BLaER1 treated with 17β-estradiol and CSF1 and Interleukin-3, amounts not matched to agents 10 nM and 100 nM (cell line): ENCODE data around the gene ZNF367.
A peak's percentile ranks its signal among the peaks of the same experiment; 100 is the strongest.
"Not testable (repeated sequence)": the region's sequence is repeated elsewhere in the genome, so short reads cannot be mapped to it uniquely, and the experiment has no call there.

Experiments used
- H3K27ac ChIP-seq, 11 experiments: shearing (Covaris generic); formaldehyde crosslinking; 2 replicates each; pipeline ENCODE4 v1.8.1; 2022
- H3K27me3 ChIP-seq, 11 experiments: shearing (Covaris generic); formaldehyde crosslinking; 2 replicates each; pipeline ENCODE4 v1.8.1; 2022
- H3K36me3 ChIP-seq, 11 experiments: shearing (Covaris generic); formaldehyde crosslinking; 2 replicates each; pipeline ENCODE4 v1.8.1; 2022
- H3K4me1 ChIP-seq, 10 experiments: shearing (Covaris generic); formaldehyde crosslinking; 2 replicates each; pipeline ENCODE4 v1.8.1; 2022
- H3K4me2 ChIP-seq, 11 experiments: shearing (Covaris generic); formaldehyde crosslinking; 2 replicates each; pipeline ENCODE4 v1.8.1; 2022
- H3K4me3 ChIP-seq, 10 experiments: shearing (Covaris generic); formaldehyde crosslinking; 2 replicates each; pipeline ENCODE4 v1.8.1; 2022
- H3K9ac ChIP-seq, 11 experiments: shearing (Covaris generic); formaldehyde crosslinking; 2 replicates each; pipeline ENCODE4 v1.8.1; 2022
- H3K9me3 ChIP-seq, 11 experiments: shearing (Covaris generic); formaldehyde crosslinking; replicated peaks in 1 of 11; 2 replicates each; pipeline ENCODE4 v1.8.1; 2022
- H4K20me1 ChIP-seq, 11 experiments: shearing (Covaris generic); formaldehyde crosslinking; 2 replicates each; pipeline ENCODE4 v1.8.1; 2022
- Cebpa-rat ChIP-seq, 11 experiments: shearing (Covaris generic); IDR thresholded peaks; 2 replicates each; pipeline ENCODE4 v1.8.1; 2022

The ZNF367 gene

DNA sequence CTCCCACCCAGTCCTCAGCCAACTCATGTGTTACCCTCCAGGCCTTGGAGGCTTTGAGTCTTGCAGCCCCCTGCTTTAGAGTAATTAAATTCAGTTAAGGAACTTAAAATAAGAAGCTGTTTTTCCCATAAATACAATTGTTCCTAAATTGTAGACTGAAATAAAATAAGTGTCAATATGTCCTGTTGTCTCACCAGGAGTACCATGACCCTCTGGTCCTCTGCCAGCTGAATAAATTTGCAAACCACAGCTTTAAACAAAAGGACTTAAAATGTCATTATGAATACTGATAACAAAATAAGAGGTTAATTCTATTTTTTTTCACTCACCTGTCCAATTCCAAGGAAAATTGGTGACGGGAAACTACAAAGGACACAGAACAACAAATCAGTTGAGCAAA is 50.2 kb downstream of the ZNF367 start:
- no peaks in the 10 kb centered on the region for H3K9me3 ChIP-seq
- H3K4me2 ChIP-seq = no peak overlapping the region
- no peak overlapping the region for H3K9ac ChIP-seq
- H3K4me1 ChIP-seq = no peaks in the 10 kb centered on the region
- H3K27ac ChIP-seq = no peak overlapping the region
- H3K27me3 ChIP-seq = no peaks in the 10 kb centered on the region
- TF ChIP-seq Cebpa-rat (IDR thresholded peaks at IDR 0.05) = no peak
- no peak overlapping the region for H3K4me3 ChIP-seq
- no peaks in the 10 kb centered on the region for H4K20me1 ChIP-seq
- peaks cover 0 to 14% (median 0%) of the 10 kb centered on the region in 11 experiments; a peak in 2 of 22 replicates for H3K36me3 ChIP-seq

DNA sequence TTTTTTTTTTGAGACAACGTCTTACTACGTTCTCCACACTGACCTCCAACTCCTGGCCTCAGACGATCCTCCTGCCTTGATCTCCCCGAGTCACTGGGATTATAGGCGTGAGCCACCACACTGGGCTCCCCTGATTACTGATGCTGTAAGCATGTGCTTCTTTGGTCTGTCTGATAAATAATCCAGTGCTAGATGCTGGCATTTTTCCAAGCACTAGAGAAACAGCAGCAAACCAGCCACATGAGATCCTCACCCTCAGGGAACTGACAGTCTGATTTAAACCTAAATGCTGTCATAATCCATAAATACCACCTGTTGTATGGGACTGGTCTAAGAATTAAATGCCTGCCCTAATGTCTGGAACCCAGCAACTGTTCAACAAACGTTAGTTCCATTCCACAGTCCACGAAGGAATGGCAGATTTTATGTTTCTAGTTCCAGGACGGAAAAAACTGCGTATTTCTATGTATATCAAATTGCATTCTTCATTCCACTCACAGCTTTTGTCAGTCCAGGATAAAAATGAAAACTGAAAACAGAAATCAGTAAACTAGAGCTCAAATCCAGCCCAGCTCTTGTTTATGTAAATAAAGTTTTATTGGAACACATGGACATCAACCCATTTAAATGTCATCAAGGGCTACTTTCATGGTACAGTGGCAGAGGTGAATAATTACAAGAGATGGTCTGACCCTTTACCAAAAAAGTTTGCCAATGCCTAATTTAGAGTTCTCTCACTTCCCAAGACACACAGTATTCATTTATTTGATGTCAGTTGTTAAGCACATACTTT is 54.8 kb downstream of the ZNF367 start:
- H4K20me1 ChIP-seq = no peaks in the 10 kb centered on the region
- H3K27me3 ChIP-seq = no peaks in the 10 kb centered on the region
- H3K4me3 ChIP-seq = no peak overlapping the region
- no peak overlapping the region for H3K27ac ChIP-seq
- H3K4me1 ChIP-seq = no peaks in the 10 kb centered on the region
- peaks cover 0 to 18% (median 0%) of the 10 kb centered on the region in 11 experiments; a peak in 2 of 22 replicates for H3K36me3 ChIP-seq
- H3K4me2 ChIP-seq = no peak overlapping the region
- H3K9ac ChIP-seq = no peak overlapping the region
- TF ChIP-seq Cebpa-rat (IDR thresholded peaks at IDR 0.05) = no peak
- no peaks in the 10 kb centered on the region for H3K9me3 ChIP-seq

DNA sequence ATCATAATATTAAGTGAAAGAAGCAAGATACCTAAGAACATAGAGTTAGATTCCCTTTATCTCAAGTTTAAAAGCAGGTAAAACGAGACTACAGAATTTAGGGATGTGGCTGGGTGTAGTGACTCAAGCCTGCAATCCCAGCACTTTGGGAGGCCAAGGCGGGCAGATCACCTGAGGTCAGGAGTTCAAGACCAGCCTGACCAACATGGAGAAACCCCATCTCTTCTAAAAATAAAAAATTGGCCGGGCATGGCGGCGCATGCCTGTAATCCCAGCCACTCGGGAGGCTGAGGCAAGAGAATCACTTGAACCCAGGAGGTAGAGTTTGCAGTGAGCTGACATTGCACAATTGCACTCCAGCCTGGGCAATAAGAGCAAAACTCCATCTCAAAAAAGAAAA is 56.1 kb downstream of the ZNF367 start:
- H3K9me3 ChIP-seq, H3K4me1 ChIP-seq, H3K9ac ChIP-seq, H3K27me3 ChIP-seq, H4K20me1 ChIP-seq, H3K4me3 ChIP-seq, H3K27ac ChIP-seq, H3K4me2 ChIP-seq: not testable (repeated sequence)
- H3K36me3 ChIP-seq = peaks cover 0 to 21% (median 0%) of the 10 kb centered on the region in 11 experiments; a peak in 2 of 22 replicates

DNA sequence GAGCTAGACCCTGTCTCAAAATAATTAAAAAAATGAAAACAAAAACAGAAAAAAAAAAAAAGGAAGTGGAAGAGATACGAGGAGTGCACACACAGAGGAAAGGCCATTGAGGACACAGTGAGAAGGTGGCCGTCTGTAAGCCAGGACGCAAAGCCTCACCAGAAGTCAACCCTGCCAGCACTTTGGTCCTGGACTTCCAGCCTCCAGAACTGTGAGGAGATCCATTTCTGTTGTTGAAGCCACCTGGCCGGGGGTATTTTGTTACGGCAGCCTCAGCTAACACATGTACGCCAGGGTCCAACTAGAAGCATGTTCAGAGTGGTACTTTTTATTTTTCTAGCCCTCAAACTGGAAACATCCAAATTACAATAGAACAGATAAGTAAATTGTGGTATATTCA is 56.5 kb downstream of the ZNF367 start:
- H3K27me3 ChIP-seq = no peaks in the 10 kb centered on the region
- no peaks in the 10 kb centered on the region for H3K9me3 ChIP-seq
- H3K27ac ChIP-seq = no peak overlapping the region
- no peaks in the 10 kb centered on the region for H4K20me1 ChIP-seq
- no peak overlapping the region for H3K4me3 ChIP-seq
- no peak overlapping the region for H3K4me2 ChIP-seq
- H3K36me3 ChIP-seq = peaks cover 0 to 24% (median 0%) of the 10 kb centered on the region in 11 experiments; a peak in 3 of 22 replicates
- no peak overlapping the region for H3K9ac ChIP-seq
- TF ChIP-seq Cebpa-rat (IDR thresholded peaks at IDR 0.05) = no peak
- no peaks in the 10 kb centered on the region for H3K4me1 ChIP-seq

DNA sequence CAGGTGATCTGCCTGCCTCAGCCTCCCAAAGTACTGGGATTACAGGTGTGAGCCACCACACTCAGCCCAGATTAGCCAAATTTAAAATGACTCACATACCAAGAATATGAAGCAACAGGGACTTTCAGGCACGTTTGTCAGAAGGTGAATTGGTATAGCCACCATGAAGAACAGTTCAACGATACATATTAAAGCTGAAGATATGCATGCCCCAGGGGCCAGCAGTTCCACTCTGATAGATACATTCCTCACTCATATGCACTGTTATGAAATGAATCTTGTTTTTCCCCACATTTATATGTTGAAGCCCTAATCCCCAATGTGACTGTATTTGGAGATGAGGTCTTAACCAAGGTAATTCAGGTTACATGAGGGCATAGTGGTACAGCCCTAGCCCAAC is 57.2 kb downstream of the ZNF367 start:
- Histone ChIP-seq H3K9ac (no peak overlapping the region), H3K27ac (no peak overlapping the region), H3K4me2 (no peak overlapping the region), H3K4me3 (no peak overlapping the region), H3K4me1 (no peaks in the 10 kb centered on the region), H3K9me3 (no peaks in the 10 kb centered on the region), H3K36me3 (peaks cover 0 to 28% (median 0%) of the 10 kb centered on the region in 11 experiments; a peak in 3 of 22 replicates), H4K20me1 (no peaks in the 10 kb centered on the region), H3K27me3 (no peaks in the 10 kb centered on the region)
- no peak for TF ChIP-seq Cebpa-rat (IDR thresholded peaks at IDR 0.05)

DNA sequence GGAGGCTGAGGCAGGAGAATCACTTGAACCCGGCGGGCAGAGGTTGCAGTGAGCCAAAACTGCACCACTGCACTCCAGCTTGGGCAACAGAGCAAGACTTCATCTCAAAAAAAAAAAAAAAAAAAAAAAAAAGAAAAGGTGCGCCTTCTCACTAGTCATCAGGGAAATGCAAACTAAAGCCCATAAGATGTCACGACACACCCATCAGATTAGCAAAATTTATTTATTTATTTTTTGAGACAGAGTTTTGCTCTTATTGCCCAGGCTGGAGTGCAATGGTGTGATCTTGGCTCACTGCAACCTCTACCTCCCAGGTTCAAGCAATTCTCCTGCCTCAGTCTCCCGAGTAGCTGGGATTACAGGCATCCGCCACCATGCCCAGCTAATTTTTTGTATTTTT is 57.6 kb downstream of the ZNF367 start:
- H3K9me3 ChIP-seq, H3K9ac ChIP-seq: not testable (repeated sequence)

DNA sequence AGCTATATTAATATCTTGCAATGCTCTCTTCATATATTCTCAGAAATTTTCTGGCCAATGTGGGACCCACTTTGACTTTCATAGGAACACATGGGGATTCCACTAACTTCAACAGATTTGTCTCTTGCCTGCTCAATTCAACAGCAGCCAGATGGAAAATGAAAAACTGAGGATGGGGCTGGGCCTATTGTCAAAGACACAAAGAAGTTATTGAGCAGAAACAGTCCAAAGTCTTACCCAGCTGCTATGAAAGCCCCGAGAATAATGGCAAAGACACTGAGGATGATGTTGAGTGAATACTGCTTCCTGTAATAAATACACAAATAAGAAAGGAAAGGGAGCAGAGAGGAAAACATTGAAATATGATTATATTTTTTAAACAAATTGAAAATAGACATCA is 67.3 kb downstream of the ZNF367 start:
- H4K20me1 ChIP-seq = no peaks in the 10 kb centered on the region
- H3K27me3 ChIP-seq = no peaks in the 10 kb centered on the region
- H3K36me3 ChIP-seq = peaks cover 0 to 20% (median 0%) of the 10 kb centered on the region in 11 experiments; a peak in 2 of 22 replicates
- peaks cover 10 to 26% (median 21%) of the 10 kb centered on the region in 11 experiments; a peak in 19 of 22 replicates for H3K9me3 ChIP-seq
- H3K27ac ChIP-seq = no peak overlapping the region
- H3K4me2 ChIP-seq = no peak overlapping the region
- no peak overlapping the region for H3K9ac ChIP-seq
- H3K4me1 ChIP-seq = peaks cover 0 to 11% (median 6%) of the 10 kb centered on the region in 10 experiments; a peak in 12 of 20 replicates
- H3K4me3 ChIP-seq = no peak overlapping the region
- TF ChIP-seq Cebpa-rat (IDR thresholded peaks at IDR 0.05) = no peak

More for the DNA sequence above, 57.6 kb downstream of the ZNF367 start:
- not testable (repeated sequence) for H3K27ac ChIP-seq, H3K4me1 ChIP-seq, H3K27me3 ChIP-seq, H3K4me3 ChIP-seq, H3K4me2 ChIP-seq, H4K20me1 ChIP-seq
- peaks cover 0 to 28% (median 0%) of the 10 kb centered on the region in 11 experiments; a peak in 3 of 22 replicates for H3K36me3 ChIP-seq

DNA sequence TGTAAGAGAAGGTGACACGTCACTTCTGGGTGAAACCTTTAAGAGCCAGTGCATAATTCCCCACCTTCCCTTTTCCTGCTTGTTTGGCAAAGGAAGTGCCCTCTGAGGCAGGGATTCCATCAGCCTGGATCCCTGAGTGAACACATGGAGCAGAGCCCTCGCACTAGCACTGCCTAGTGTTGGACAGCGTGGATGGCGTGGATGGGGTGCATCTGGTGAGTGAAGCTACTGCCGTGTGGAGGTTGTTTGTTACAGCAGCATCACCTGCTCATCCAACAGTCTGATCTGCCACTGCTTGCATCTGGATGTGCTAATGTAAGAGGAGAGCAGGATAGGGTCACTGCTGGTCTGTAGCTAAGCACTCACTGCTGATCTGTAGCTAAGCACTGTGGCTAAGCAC is 69.9 kb downstream of the ZNF367 start:
- H3K4me3 ChIP-seq = no peak overlapping the region
- peaks cover 0 to 30% (median 17%) of the 10 kb centered on the region in 10 experiments; a peak in 12 of 20 replicates for H3K4me1 ChIP-seq
- no peak for TF ChIP-seq Cebpa-rat (IDR thresholded peaks at IDR 0.05)
- peaks cover 0 to 4% (median 0%) of the 10 kb centered on the region in 11 experiments; a peak in 2 of 22 replicates for H3K36me3 ChIP-seq
- no peak overlapping the region for H3K27ac ChIP-seq
- H3K27me3 ChIP-seq = no peaks in the 10 kb centered on the region
- peaks cover 10 to 26% (median 21%) of the 10 kb centered on the region in 11 experiments; a peak in 19 of 22 replicates for H3K9me3 ChIP-seq
- H4K20me1 ChIP-seq = no peaks in the 10 kb centered on the region
- H3K9ac ChIP-seq = no peak overlapping the region
- no peak overlapping the region for H3K4me2 ChIP-seq

DNA sequence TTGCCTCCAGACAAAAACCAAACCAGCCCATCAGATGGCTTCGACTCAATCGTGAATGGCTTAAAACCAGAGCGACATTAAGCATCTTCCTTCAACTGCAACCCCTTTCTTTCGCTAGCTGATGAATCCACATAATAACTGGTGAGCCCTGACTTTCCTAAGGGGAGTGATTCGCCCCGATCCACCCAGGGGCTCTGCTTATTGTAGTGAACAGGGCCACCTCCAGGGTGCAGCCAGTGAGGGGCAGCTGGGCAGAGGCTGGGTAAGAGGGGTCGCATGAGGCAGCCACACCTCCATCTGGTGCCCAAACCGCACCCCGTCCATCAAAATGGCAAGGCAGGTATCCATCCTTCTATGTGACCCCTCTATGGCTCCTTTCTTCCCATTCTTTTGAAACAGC is 72.6 kb downstream of the ZNF367 start:
- H3K27me3 ChIP-seq = no peaks in the 10 kb centered on the region
- H4K20me1 ChIP-seq = no peaks in the 10 kb centered on the region
- H3K27ac ChIP-seq = no peak overlapping the region; a peak in 1 of 22 replicates
- H3K4me1 ChIP-seq = peaks cover 0 to 30% (median 17%) of the 10 kb centered on the region in 10 experiments; a peak in 12 of 20 replicates
- no peak overlapping the region for H3K9ac ChIP-seq
- no peak for TF ChIP-seq Cebpa-rat (IDR thresholded peaks at IDR 0.05)
- peaks cover 0 to 13% (median 4%) of the 10 kb centered on the region in 11 experiments; a peak in 10 of 22 replicates for H3K9me3 ChIP-seq
- H3K36me3 ChIP-seq = no peaks in the 10 kb centered on the region; a peak in 1 of 22 replicates
- peak overlapping the region in 7 of 11 experiments; percentile 20 to 68 (median 47); a peak in 13 of 22 replicates for H3K4me2 ChIP-seq
- H3K4me3 ChIP-seq = no peak overlapping the region
